ENCODE measurements around the gene IZUMO4.

DNA sequence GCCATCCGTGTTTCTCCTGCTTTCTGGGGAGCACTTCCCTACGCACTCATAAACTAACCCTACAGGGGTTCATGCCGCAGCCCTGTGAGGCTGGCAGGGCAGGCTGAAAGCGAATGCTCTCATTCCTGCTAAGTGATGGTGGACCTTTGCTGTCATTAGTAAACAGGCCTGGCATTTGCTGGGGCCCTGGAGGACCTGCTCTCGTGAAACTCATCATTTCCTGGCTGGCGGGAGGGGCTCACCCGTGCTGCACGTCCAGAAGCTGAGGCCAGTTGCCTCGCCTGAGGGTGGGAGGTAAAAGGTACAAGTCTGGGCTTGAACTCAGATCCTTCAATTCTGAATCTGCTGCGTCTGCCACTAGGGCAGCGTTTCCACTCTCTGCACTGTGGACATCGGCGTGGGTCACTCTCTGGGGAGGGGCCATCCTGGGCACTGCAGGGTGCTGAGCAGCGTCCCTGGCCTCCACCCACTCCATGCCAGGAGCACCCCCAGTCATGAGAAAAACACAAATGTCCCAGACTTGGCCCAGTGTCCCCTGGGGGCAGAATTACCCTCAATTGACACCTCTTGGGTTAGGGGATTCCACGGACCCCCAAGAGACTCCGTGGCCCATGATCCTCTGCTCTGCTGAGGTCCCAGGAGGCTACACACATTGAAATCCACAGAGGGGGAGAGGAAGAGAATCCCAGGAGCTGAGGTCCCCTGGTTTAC is 7.6 kb upstream of the IZUMO4 start:
- no peak for TF ChIP-seq EZH2 (IDR thresholded peaks at IDR 0.05; ENCODE audit: borderline replicate concordance, low read length)
- TF ChIP-seq, protein P1, sequence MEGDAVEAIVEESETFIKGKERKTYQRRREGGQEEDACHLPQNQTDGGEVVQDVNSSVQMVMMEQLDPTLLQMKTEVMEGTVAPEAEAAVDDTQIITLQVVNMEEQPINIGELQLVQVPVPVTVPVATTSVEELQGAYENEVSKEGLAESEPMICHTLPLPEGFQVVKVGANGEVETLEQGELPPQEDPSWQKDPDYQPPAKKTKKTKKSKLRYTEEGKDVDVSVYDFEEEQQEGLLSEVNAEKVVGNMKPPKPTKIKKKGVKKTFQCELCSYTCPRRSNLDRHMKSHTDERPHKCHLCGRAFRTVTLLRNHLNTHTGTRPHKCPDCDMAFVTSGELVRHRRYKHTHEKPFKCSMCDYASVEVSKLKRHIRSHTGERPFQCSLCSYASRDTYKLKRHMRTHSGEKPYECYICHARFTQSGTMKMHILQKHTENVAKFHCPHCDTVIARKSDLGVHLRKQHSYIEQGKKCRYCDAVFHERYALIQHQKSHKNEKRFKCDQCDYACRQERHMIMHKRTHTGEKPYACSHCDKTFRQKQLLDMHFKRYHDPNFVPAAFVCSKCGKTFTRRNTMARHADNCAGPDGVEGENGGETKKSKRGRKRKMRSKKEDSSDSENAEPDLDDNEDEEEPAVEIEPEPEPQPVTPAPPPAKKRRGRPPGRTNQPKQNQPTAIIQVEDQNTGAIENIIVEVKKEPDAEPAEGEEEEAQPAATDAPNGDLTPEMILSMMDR (conservative IDR thresholded peaks at IDR 0.05 in 1 of 2, IDR thresholded peaks at IDR 0.05 in 1 of 2; ENCODE audit: extremely low read depth in 1 of 2, insufficient read depth in 1 of 2, low read depth in 1 of 2, low read length in 2 of 2) = peak; percentile 15 to 38
